ENCODE data around the gene ACP4. TPM values are rescaled to one million over a fixed set of nuclear protein-coding genes. Genes with fewer than 3 reads are reported as not detected.

ACP4 gene
- total RNA-seq, 1 donor: not detected

DNA sequence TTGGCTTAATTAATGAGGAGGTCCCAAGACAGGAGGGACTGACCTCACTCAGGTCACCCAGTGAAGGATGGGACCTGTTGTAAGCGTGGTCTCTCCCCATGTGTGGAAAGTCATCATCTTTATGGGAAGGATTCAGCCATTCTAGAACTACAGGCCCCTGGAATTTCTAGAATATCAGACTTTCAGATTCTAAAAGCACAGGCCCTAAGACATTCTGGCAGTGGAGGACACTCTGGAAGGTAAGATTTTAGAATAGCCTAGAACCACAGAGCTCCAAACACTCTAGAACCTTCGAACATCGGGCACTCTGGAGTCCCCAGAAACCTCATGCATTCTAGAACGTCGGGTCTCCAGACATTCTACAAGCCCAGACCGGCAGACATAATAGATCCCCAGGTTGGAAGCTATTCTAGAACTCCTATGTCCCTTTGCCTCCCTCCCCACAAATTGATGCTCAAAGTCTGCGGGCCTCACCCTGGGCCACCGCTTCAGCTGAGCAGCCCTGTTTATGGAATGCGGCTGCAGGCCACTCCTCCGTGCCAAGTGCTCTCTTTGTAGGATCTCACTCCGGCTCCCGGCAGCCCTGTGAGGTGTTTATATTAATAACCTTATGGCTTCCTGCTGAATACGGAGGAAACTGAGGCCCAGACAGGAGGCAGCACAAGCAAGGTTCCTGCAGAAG, 45.0 kb downstream of the ACP4 start:
- Histone ChIP-seq H3K27ac (ENCODE audit: low read depth, low read length) (no peak overlapping the region), H2AFZ (ENCODE audit: low read length) (peak overlapping the region; percentile 93), H3K4me1 (ENCODE audit: insufficient read depth, low read length) (peaks cover 5% of the 10 kb centered on the region), H3K27me3 (ENCODE audit: insufficient read depth, low read length) (peaks cover 7% of the 10 kb centered on the region), H3K36me3 (ENCODE audit: insufficient read depth, low read length) (no peaks in the 10 kb centered on the region), H3K79me2 (ENCODE audit: insufficient read depth, low read length) (no peaks in the 10 kb centered on the region), H3K9me3 (ENCODE audit: low read depth, low read length) (no peaks in the 10 kb centered on the region), H3K4me3 (ENCODE audit: insufficient read depth, low read length) (peak overlapping the region; percentile 72), H4K20me1 (ENCODE audit: insufficient read depth, low read length) (no peaks in the 10 kb centered on the region), H3K4me2 (ENCODE audit: insufficient read depth, low read length) (peak overlapping the region; percentile 86)
- TF ChIP-seq, protein P1, sequence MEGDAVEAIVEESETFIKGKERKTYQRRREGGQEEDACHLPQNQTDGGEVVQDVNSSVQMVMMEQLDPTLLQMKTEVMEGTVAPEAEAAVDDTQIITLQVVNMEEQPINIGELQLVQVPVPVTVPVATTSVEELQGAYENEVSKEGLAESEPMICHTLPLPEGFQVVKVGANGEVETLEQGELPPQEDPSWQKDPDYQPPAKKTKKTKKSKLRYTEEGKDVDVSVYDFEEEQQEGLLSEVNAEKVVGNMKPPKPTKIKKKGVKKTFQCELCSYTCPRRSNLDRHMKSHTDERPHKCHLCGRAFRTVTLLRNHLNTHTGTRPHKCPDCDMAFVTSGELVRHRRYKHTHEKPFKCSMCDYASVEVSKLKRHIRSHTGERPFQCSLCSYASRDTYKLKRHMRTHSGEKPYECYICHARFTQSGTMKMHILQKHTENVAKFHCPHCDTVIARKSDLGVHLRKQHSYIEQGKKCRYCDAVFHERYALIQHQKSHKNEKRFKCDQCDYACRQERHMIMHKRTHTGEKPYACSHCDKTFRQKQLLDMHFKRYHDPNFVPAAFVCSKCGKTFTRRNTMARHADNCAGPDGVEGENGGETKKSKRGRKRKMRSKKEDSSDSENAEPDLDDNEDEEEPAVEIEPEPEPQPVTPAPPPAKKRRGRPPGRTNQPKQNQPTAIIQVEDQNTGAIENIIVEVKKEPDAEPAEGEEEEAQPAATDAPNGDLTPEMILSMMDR (IDR thresholded peaks at IDR 0.05; ENCODE audit: extremely low read depth, low read depth, low read length): no peak
- DNase-seq (ENCODE audit: insufficient read length, low spot score, missing footprints): no peak

DNA sequence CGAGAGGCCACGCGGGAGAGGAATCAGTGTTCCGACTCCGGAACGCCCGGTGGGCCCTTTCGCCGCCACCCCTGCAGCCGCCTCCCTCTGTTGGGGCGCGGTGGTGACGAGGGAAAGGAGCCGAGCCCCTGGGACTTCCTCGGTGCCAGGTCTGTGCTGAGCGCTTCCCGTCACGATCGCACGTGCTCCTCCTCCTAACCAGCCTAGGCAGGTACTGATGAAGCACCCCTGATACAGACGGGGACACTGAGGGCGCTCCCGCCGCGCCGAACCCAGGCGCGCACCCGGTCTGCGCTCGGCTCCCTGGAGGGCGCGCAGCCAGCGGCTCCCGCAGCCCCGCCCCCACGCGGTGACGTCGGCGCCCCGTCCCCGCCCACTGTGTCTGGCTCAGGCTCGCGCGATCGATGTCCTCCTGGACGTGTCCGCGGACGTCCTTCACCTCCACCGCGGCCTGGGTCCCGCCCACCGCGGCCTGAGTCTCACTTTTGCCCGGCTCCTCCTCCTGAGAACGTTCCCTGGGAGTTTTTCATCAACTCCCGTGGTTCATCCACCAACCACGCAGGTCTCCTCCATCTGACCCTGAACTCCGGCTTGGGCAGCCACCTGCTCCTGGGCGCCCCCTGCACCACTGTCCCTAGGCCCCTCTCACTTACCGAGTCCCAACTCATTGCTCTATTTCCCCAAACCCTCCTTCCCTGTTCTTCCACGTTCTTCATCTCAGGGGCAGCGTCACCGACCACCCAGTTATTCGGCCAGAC, 45.7 kb downstream of the ACP4 start:
- TF ChIP-seq, protein P1 (IDR thresholded peaks at IDR 0.05; ENCODE audit: extremely low read depth, low read depth, low read length): no peak
- peak overlapping the region; percentile 86 for H3K4me2 ChIP-seq (ENCODE audit: insufficient read depth, low read length)

DNA sequence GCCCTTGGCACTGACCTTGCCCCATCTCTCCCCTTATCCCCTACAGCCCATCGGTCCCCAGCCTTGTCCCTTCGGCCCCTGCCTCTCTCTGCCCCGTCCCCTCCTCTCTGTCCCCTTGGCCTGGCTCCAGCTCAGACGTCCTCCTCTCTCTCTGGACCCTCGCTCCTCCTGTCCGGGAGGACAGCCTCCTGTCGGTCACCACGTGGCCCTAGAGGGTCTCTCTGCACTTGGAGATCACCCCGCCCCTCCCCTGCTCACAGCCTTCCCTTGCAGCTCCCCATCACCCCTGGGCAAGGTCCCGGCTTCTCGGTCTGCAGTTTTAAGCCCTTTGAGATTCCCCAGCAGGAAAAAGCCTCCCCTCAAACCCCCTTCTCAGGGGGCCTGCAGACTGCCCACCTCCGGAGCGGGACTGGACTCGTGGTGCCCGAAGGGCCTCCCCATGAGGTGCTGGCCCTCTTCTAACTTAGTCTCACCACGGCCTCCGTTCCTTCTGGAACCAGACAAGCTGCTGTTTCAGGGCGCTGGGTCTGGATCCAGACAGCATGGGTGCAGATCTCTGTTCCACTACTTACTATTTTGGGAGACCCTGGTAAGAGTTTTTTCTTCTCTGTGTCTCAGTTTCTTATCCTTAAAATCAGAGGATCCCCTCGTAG, 46.5 kb downstream of the ACP4 start:
- no peak for DNase-seq (ENCODE audit: insufficient read length, low spot score, missing footprints)
- H2AFZ ChIP-seq (ENCODE audit: low read length): peak overlapping the region; percentile 93
- no peaks in the 10 kb centered on the region for H3K36me3 ChIP-seq (ENCODE audit: insufficient read depth, low read length)
- TF ChIP-seq, protein P1 (IDR thresholded peaks at IDR 0.05; ENCODE audit: extremely low read depth, low read depth, low read length): no peak
- no peaks in the 10 kb centered on the region for H4K20me1 ChIP-seq (ENCODE audit: insufficient read depth, low read length)
- H3K27me3 ChIP-seq (ENCODE audit: insufficient read depth, low read length): peaks cover 7% of the 10 kb centered on the region
- H3K79me2 ChIP-seq (ENCODE audit: insufficient read depth, low read length): no peaks in the 10 kb centered on the region
- H3K4me1 ChIP-seq (ENCODE audit: insufficient read depth, low read length): peaks cover 5% of the 10 kb centered on the region
- H3K9me3 ChIP-seq (ENCODE audit: low read depth, low read length): no peaks in the 10 kb centered on the region
- H3K4me2 ChIP-seq (ENCODE audit: insufficient read depth, low read length): peak overlapping the region; percentile 86
- H3K4me3 ChIP-seq (ENCODE audit: insufficient read depth, low read length): no peak overlapping the region
- no peak overlapping the region for H3K27ac ChIP-seq (ENCODE audit: low read depth, low read length)

More for the DNA sequence above, 45.7 kb downstream of the ACP4 start:
- H3K27ac ChIP-seq (ENCODE audit: low read depth, low read length): no peak overlapping the region
- H3K36me3 ChIP-seq (ENCODE audit: insufficient read depth, low read length): no peaks in the 10 kb centered on the region
- no peaks in the 10 kb centered on the region for H3K9me3 ChIP-seq (ENCODE audit: low read depth, low read length)
- H3K4me3 ChIP-seq (ENCODE audit: insufficient read depth, low read length): peak overlapping the region; percentile 72
- no peaks in the 10 kb centered on the region for H4K20me1 ChIP-seq (ENCODE audit: insufficient read depth, low read length)
- DNase-seq (ENCODE audit: insufficient read length, low spot score, missing footprints): peak; percentile 98
- H3K79me2 ChIP-seq (ENCODE audit: insufficient read depth, low read length): no peaks in the 10 kb centered on the region
- peaks cover 7% of the 10 kb centered on the region for H3K27me3 ChIP-seq (ENCODE audit: insufficient read depth, low read length)
- H2AFZ ChIP-seq (ENCODE audit: low read length): peak overlapping the region; percentile 93
- H3K4me1 ChIP-seq (ENCODE audit: insufficient read depth, low read length): peaks cover 5% of the 10 kb centered on the region

DNA sequence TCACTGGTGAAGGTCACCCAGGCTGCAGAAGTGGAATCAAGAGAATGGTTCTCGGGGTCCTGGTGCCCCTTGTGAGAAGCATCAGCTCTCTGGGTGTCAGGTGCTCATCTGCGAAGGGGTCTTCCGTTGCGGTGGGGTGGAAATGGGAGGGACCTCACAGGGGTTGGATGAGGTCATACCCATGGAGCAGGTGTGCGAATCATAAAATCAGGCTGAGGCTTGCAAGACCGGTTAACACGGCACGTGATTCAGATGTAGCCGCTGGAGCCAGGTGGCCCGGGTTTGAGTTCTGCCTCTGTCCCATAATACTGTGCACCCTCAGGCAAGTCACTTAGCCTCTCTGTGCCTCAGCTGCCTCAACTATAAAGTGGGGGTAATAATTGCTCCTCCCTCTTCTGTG, 47.1 kb downstream of the ACP4 start:
- Histone ChIP-seq H3K79me2 (ENCODE audit: insufficient read depth, low read length) (no peaks in the 10 kb centered on the region), H3K27me3 (ENCODE audit: insufficient read depth, low read length) (peaks cover 7% of the 10 kb centered on the region), H3K4me3 (ENCODE audit: insufficient read depth, low read length) (no peak overlapping the region), H3K27ac (ENCODE audit: low read depth, low read length) (no peak overlapping the region), H3K9me3 (ENCODE audit: low read depth, low read length) (no peaks in the 10 kb centered on the region), H3K4me2 (ENCODE audit: insufficient read depth, low read length) (no peak overlapping the region), H3K36me3 (ENCODE audit: insufficient read depth, low read length) (no peaks in the 10 kb centered on the region), H2AFZ (ENCODE audit: low read length) (no peak overlapping the region), H3K4me1 (ENCODE audit: insufficient read depth, low read length) (peaks cover 5% of the 10 kb centered on the region), H4K20me1 (ENCODE audit: insufficient read depth, low read length) (no peaks in the 10 kb centered on the region)
- TF ChIP-seq, protein P1 (IDR thresholded peaks at IDR 0.05; ENCODE audit: extremely low read depth, low read depth, low read length): no peak
- DNase-seq (ENCODE audit: insufficient read length, low spot score, missing footprints): no peak
